ENCODE measurements around the gene TSPAN3.
A peak's percentile ranks its signal among the peaks of the same experiment; 100 is the strongest.

The TSPAN3 gene

GRCh38 chr15:77075528-77075927 is 4.6 kb upstream of the TSPAN3 start:
- DNase-seq (ENCODE audit: low read depth) = no peak
- no peak overlapping the region for H3K4me3 ChIP-seq (replicated peaks; ENCODE audit: low read depth, low read length)
- no peak for TF ChIP-seq CTCF (IDR thresholded peaks at IDR 0.05; ENCODE audit: low read length, missing control alignments)

GRCh38 chr15:77074350-77074749 is 3.4 kb upstream of the TSPAN3 start:
- TF ChIP-seq CTCF (IDR thresholded peaks at IDR 0.05; ENCODE audit: low read length, missing control alignments) = no peak
- no peak for DNase-seq (ENCODE audit: low read depth)
- H3K4me3 ChIP-seq (replicated peaks; ENCODE audit: low read depth, low read length) = no peak overlapping the region

GRCh38 chr15:77071305-77072223 is 655 bp upstream of the TSPAN3 start:
- DNase-seq (ENCODE audit: low read depth) = no peak
- H3K4me3 ChIP-seq (replicated peaks; ENCODE audit: low read depth, low read length) = no peak overlapping the region
- TF ChIP-seq CTCF (IDR thresholded peaks at IDR 0.05; ENCODE audit: low read length, missing control alignments) = no peak

- peak overlapping the region; percentile 76 for H3K4me3 ChIP-seq (replicated peaks; ENCODE audit: low read depth, low read length)
- DNase-seq (ENCODE audit: low read depth) = no peak
- no peak for TF ChIP-seq CTCF (IDR thresholded peaks at IDR 0.05; ENCODE audit: low read length, missing control alignments)
Observed at GRCh38 chr15:77070180-77070494, 772 bp downstream of the TSPAN3 start.

- peak overlapping the region; percentile 76 for H3K4me3 ChIP-seq (replicated peaks; ENCODE audit: low read depth, low read length)
- no peak for DNase-seq (ENCODE audit: low read depth)
- no peak for TF ChIP-seq CTCF (IDR thresholded peaks at IDR 0.05; ENCODE audit: low read length, missing control alignments)
Observed at GRCh38 chr15:77069521-77070121, 1.3 kb downstream of the TSPAN3 start.

GRCh38 chr15:77068633-77069032 is 2.3 kb downstream of the TSPAN3 start:
- no peak for TF ChIP-seq CTCF (IDR thresholded peaks at IDR 0.05; ENCODE audit: low read length, missing control alignments)
- H3K4me3 ChIP-seq (replicated peaks; ENCODE audit: low read depth, low read length) = no peak overlapping the region
- DNase-seq (ENCODE audit: low read depth) = no peak

Data from fibroblast of pulmonary artery (primary cell).